Mammary epithelial cell (primary cell): ENCODE data around the gene CFAP57.

Experiments
- CTCF ChIP-seq, 2 donors: IDR thresholded peaks in 1 of 2; conservative IDR thresholded peaks in 1 of 2; 2 replicates each; pipeline ENCODE4 v1.5.1; 2011 to 2012; ENCODE audit warnings: inconsistent platforms in 2 of 2, low read length in 2 of 2, mild to moderate bottlenecking in 2 of 2, control low read depth in 1 of 2, low read depth in 1 of 2; ENCODE audit not compliant: insufficient read depth in 1 of 2; ENCODE audit errors: extremely low read depth in 1 of 2
- EZH2 ChIP-seq: IDR thresholded peaks from 2 replicates; pipeline ENCODE4 v1.6.1; 2012; ENCODE audit warnings: low read length, inconsistent platforms, borderline replicate concordance

- no peak for TF ChIP-seq EZH2
- TF ChIP-seq CTCF (conservative IDR thresholded peaks at IDR 0.05 in 1 of 2, IDR thresholded peaks at IDR 0.05 in 1 of 2; ENCODE audit: extremely low read depth in 1 of 2, insufficient read depth in 1 of 2, low read depth in 1 of 2, low read length in 2 of 2) = no peak
These were observed 38.1 kb upstream of the CFAP57 start for GRCh38 chr1:43134068-43134467.
